Measurements from ENCODE around the gene ACTL6B. TPM values are rescaled to one million over a fixed set of nuclear protein-coding genes. Genes with fewer than 3 reads are reported as not detected.
A peak's percentile ranks its signal among the peaks of the same experiment; 100 is the strongest.

Gene ACTL6B
- total and polyA plus RNA-seq, 2 of the 8 experiments (the other 6 are each of a cell fraction or from before 2014, with no cell fraction given): 2.1 to 4.5 TPM

- no peak overlapping the region for H2BK5ac ChIP-seq (ENCODE audit: low read depth, low read length)
- no peak overlapping the region for H3K18ac ChIP-seq (ENCODE audit: extremely low read depth, low read length)
- peaks cover 0 to 16% of the 10 kb centered on the region in 2 experiments; a peak in 2 of 4 replicates for H3K79me2 ChIP-seq (ENCODE audit: control insufficient read depth in 1 of 2, insufficient read depth in 2 of 2, low read length in 2 of 2)
- DNase-seq (ENCODE audit: low read depth in 1 of 2, low spot score in 2 of 2) (no peak), FAIRE-seq (no peak)
- POLR2A ChIA-PET (ENCODE audit: partially characterized antibody): interaction anchor here (0.9 to 14.3 kb wide), 15 partner anchors 5 to 191 kb away, joined by 3 to 257 read pairs (median 4); partner anchors contain the start of genes GIGYF1, GNB2, MOSPD3 and SRRT
- H3K4ac ChIP-seq (replicated peaks; ENCODE audit: insufficient read length, low read depth, low read length): no peak overlapping the region
- no peak overlapping the region for H4K8ac ChIP-seq (ENCODE audit: extremely low read depth, insufficient read depth, low read length)
- H2AK5ac ChIP-seq (ENCODE audit: low read depth, low read length): no peak overlapping the region
- H3K27ac ChIP-seq (ENCODE audit: low read depth, low read length): no peak overlapping the region
- H4K5ac ChIP-seq (ENCODE audit: insufficient read length, low read depth, low read length): no peak overlapping the region
- H3K4me2 ChIP-seq (ENCODE audit: insufficient read depth in 1 of 2, low read depth in 2 of 2, low read length in 2 of 2): no peak overlapping the region
- 97% methylated on average over 29 of the region's 37 CpGs; no CpG with 5 or more reads in 1 of the 2 experiments for WGBS, 2 experiments (ENCODE audit: extremely low coverage in 1 of 2, insufficient coverage in 1 of 2, insufficient read length in 1 of 2, insufficient replicate concordance in 2 of 2, low coverage in 1 of 2, low lambda C conversion rate in 2 of 2, missing lambda C conversion rate in 1 of 2)
- no peaks in the 10 kb centered on the region; the same call in 1 of the 2 replicates for H3K23me2 ChIP-seq (ENCODE audit: low read depth, low read length)
- H4K91ac ChIP-seq (replicated peaks; ENCODE audit: insufficient read length, low read length): no peak overlapping the region
- H3K4me1 ChIP-seq (replicated peaks in 1 of 4; ENCODE audit: control insufficient read depth in 3 of 4, insufficient read depth in 4 of 4, low read length in 3 of 4): peaks cover 0 to 7% (median 2%) of the 10 kb centered on the region in 4 experiments; a peak in 5 of 7 replicates
- no peak overlapping the region for H3K56ac ChIP-seq (replicated peaks; ENCODE audit: insufficient read length, low read depth, low read length)
- H2BK12ac ChIP-seq (ENCODE audit: low read depth, low read length): no peak overlapping the region
- no peak overlapping the region for H3K23ac ChIP-seq (ENCODE audit: insufficient read length)
- no peaks in the 10 kb centered on the region for H3K9me3 ChIP-seq (ENCODE audit: insufficient read depth in 2 of 2, low read depth in 1 of 2, low read length in 1 of 2)
- H2AFZ ChIP-seq (ENCODE audit: low read length): no peak overlapping the region
- no peak overlapping the region for H2BK120ac ChIP-seq (replicated peaks; ENCODE audit: low read depth, low read length)
- H3K4me3 ChIP-seq (ENCODE audit: extremely low read depth in 1 of 4, insufficient read depth in 2 of 4, low read depth in 3 of 4, low read length in 4 of 4): no peak overlapping the region
- TF ChIP-seq ATF2 (IDR thresholded peaks at IDR 0.05; ENCODE audit: low read length) (no peak), KDM5A (IDR thresholded peaks at IDR 0.05; ENCODE audit: low read length) (no peak), FOSL1 (IDR thresholded peaks at IDR 0.05; ENCODE audit: insufficient read depth, low read depth, low read length) (no peak)
- CTCF ChIA-PET (ENCODE audit: partially characterized antibody): interaction anchor here (0.6 to 20.7 kb wide), 13 partner anchors 9 to 187 kb away, joined by 3 to 254 read pairs (median 4); partner anchors contain the start of genes GIGYF1, POP7 and TFR2
- no peak overlapping the region for H2BK20ac ChIP-seq (ENCODE audit: low read length)
- peak overlapping the region in 1 of 4 experiments; percentile 0; a peak in 1 of 7 replicates for H3K9ac ChIP-seq (replicated peaks in 1 of 4; ENCODE audit: extremely low read depth in 1 of 4, low read depth in 3 of 4, low read length in 3 of 4)
- peaks cover 8% of the 10 kb centered on the region; the same call in 1 of the 2 replicates for H3K79me1 ChIP-seq (ENCODE audit: low read depth, low read length)
- H3K14ac ChIP-seq (ENCODE audit: insufficient read length): no peak overlapping the region
- peaks cover 45 to 97% (median 73%) of the 10 kb centered on the region in 4 experiments for H3K36me3 ChIP-seq (ENCODE audit: control insufficient read depth in 2 of 4, insufficient read depth in 4 of 4, low read length in 3 of 4)
- H4K20me1 ChIP-seq (replicated peaks in 1 of 2; ENCODE audit: control insufficient read depth in 1 of 2, insufficient read depth in 2 of 2, low read length in 2 of 2): peaks cover 10 to 44% of the 10 kb centered on the region in 2 experiments
- no peak overlapping the region for H2BK15ac ChIP-seq (ENCODE audit: low read length)
- H3K27me3 ChIP-seq (replicated peaks in 1 of 4; ENCODE audit: control insufficient read depth in 3 of 4, extremely low read depth in 1 of 4, insufficient read depth in 3 of 4, low read length in 3 of 4): no peaks in the 10 kb centered on the region
Observed at GRCh38 chr7:100683659-100684533, 27.6 kb upstream of the ACTL6B start.

Measured in H1 (cell line).